Osteoblast (primary cell): Measurements from ENCODE around the gene PEX11B. TPM values are rescaled to one million over a fixed set of nuclear protein-coding genes. Genes with fewer than 3 reads are reported as not detected.

Experiments used
- DNase-seq: peaks from one replicate; pipeline ENCODE4 v3.0.0; 2011; ENCODE audit warnings: low spot score, mixed read lengths; ENCODE audit not compliant: insufficient read length; ENCODE audit errors: missing footprints
- H2AFZ ChIP-seq: 2 replicates; pipeline ENCODE4 v1.6.0; 2011; ENCODE audit warnings: mild to moderate bottlenecking, low read length
- H3K27ac ChIP-seq: 2 replicates; pipeline ENCODE4 v1.5.1; 2011; ENCODE audit warnings: mild to moderate bottlenecking, low read depth, low read length, moderate library complexity
- H3K27me3 ChIP-seq: 2 replicates; pipeline ENCODE4 v1.6.0; 2012; ENCODE audit warnings: mild to moderate bottlenecking, control low read depth, inconsistent platforms, low read length, moderate library complexity; ENCODE audit not compliant: insufficient read depth
- H3K36me3 ChIP-seq: 2 replicates; pipeline ENCODE4 v1.5.1; 2011; ENCODE audit warnings: mild to moderate bottlenecking, low read length, control low read depth, moderate library complexity; ENCODE audit not compliant: insufficient read depth
- H3K4me1 ChIP-seq: 2 replicates; pipeline ENCODE4 v1.5.1; 2011; ENCODE audit warnings: mild to moderate bottlenecking, low read length, control low read depth, moderate library complexity; ENCODE audit not compliant: insufficient read depth
- H3K4me2 ChIP-seq: 2 replicates; pipeline ENCODE4 v1.6.0; 2011; ENCODE audit warnings: mild to moderate bottlenecking, low read length; ENCODE audit not compliant: insufficient read depth
- H3K4me3 ChIP-seq: fragments of 200-600 bp; sonication (generic); 3 replicates; pipeline ENCODE4 v1.5.1; 2012; ENCODE audit warnings: mild to moderate bottlenecking, low read length, inconsistent platforms; ENCODE audit not compliant: insufficient read depth
- H3K79me2 ChIP-seq: 2 replicates; pipeline ENCODE4 v1.6.0; 2012; ENCODE audit warnings: mild to moderate bottlenecking, low read length, control low read depth, inconsistent platforms; ENCODE audit not compliant: insufficient read depth
- H3K9me3 ChIP-seq: 2 replicates; pipeline ENCODE4 v1.5.1; 2011; ENCODE audit warnings: low read depth, low read length, control low read depth
- H4K20me1 ChIP-seq: 2 replicates; pipeline ENCODE4 v1.6.0; 2012; ENCODE audit warnings: mild to moderate bottlenecking, low read length, control low read depth; ENCODE audit not compliant: insufficient read depth
- total RNA-seq: library from RNA; depleted of rRNA; stranded (reverse); fragments of >200 nt; gene quantifications from 2 replicates; pipeline ENCODE4 v1.2.3, GENCODE V29; 2012
- TF ChIP-seq, protein P1 (sequence below): IDR thresholded peaks from 2 replicates; pipeline ENCODE4 v1.5.1; 2011; ENCODE audit warnings: mild to moderate bottlenecking, low read depth, low read length, moderate library complexity; ENCODE audit errors: extremely low read depth

The PEX11B gene
- total RNA-seq, 1 donor: 20.3 TPM

DNA sequence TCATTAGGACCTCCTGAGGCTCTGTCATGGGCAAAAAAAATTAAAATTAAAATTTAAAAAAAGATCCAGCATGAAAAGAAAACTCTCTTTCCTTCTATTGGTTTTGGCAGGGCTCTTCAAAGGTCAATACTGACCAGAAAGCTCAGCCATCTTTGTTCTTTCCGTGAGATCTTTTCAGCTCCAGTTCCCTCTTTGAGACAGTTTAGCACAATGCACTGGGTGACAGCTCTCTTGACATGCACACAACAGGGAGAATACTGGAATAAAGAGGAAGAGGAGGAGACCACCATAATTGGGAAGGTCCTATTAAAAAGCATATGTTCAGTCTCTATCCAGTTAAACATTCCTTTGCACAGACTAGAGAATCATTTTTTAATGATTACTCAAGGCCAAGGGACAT is 33.0 kb upstream of the PEX11B start:
- H3K27me3 ChIP-seq: no peaks in the 10 kb centered on the region
- H3K27ac ChIP-seq: no peak overlapping the region
- peaks cover 18% of the 10 kb centered on the region for H3K4me1 ChIP-seq
- DNase-seq: no peak
- H3K79me2 ChIP-seq: peaks cover 94% of the 10 kb centered on the region
- H4K20me1 ChIP-seq: peaks cover 15% of the 10 kb centered on the region
- peaks cover 16% of the 10 kb centered on the region for H3K36me3 ChIP-seq
- H3K9me3 ChIP-seq: no peaks in the 10 kb centered on the region
- TF ChIP-seq, protein P1, sequence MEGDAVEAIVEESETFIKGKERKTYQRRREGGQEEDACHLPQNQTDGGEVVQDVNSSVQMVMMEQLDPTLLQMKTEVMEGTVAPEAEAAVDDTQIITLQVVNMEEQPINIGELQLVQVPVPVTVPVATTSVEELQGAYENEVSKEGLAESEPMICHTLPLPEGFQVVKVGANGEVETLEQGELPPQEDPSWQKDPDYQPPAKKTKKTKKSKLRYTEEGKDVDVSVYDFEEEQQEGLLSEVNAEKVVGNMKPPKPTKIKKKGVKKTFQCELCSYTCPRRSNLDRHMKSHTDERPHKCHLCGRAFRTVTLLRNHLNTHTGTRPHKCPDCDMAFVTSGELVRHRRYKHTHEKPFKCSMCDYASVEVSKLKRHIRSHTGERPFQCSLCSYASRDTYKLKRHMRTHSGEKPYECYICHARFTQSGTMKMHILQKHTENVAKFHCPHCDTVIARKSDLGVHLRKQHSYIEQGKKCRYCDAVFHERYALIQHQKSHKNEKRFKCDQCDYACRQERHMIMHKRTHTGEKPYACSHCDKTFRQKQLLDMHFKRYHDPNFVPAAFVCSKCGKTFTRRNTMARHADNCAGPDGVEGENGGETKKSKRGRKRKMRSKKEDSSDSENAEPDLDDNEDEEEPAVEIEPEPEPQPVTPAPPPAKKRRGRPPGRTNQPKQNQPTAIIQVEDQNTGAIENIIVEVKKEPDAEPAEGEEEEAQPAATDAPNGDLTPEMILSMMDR: no peak
- no peak overlapping the region for H3K4me2 ChIP-seq
- H3K4me3 ChIP-seq: no peak overlapping the region
- no peak overlapping the region for H2AFZ ChIP-seq

DNA sequence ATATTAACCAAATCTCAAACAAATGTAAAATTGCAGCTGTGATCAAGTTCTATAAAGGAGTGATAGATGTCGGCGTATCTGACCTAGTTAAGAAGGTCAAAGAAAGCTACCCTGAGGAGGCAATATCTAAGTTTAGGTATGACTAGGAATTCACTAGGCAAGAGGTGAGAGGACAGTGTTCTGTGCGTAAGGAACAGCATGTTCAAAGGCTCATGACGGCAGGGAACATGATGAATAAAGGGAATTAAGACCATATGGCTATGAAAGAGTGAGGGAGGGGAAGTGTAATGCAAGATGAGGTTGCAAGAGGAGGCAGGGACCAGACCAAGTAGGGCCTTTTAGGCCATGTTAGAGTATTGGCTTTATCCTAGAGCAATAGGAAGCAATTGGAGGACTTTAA is 30.7 kb upstream of the PEX11B start:
- Histone ChIP-seq H2AFZ (no peak overlapping the region), H3K4me1 (no peaks in the 10 kb centered on the region), H3K9me3 (no peaks in the 10 kb centered on the region), H3K79me2 (peaks cover 79% of the 10 kb centered on the region), H3K27me3 (no peaks in the 10 kb centered on the region), H3K36me3 (peaks cover 17% of the 10 kb centered on the region), H4K20me1 (peaks cover 9% of the 10 kb centered on the region), H3K4me3 (no peak overlapping the region), H3K27ac (no peak overlapping the region), H3K4me2 (no peak overlapping the region)
- DNase-seq: no peak
- TF ChIP-seq, protein P1: no peak

DNA sequence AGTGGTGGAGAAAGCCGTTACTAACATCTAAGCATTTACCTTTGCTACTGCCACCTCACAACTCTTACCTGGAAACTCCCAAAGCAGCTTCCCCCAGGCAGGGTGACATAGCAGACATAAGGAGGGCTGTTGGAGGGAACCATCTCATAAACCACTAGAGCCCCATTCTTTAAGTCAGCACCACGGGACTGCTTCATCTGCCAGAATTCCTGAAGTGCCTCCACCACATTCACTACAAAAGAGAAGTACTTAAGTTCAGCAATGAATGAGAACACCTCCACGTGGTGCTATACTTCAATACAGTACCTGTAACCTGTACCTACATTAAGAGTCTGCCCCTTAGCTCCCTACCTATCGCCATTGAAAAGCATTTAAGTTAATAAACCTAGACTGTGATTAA is 29.0 kb upstream of the PEX11B start:
- Histone ChIP-seq H3K79me2 (peaks cover 66% of the 10 kb centered on the region), H3K9me3 (no peaks in the 10 kb centered on the region), H4K20me1 (peaks cover 9% of the 10 kb centered on the region), H3K4me1 (no peaks in the 10 kb centered on the region), H3K4me2 (no peak overlapping the region), H3K36me3 (peaks cover 22% of the 10 kb centered on the region), H3K4me3 (no peak overlapping the region), H2AFZ (no peak overlapping the region), H3K27me3 (no peaks in the 10 kb centered on the region), H3K27ac (no peak overlapping the region)
- TF ChIP-seq, protein P1: no peak
- DNase-seq: no peak

DNA sequence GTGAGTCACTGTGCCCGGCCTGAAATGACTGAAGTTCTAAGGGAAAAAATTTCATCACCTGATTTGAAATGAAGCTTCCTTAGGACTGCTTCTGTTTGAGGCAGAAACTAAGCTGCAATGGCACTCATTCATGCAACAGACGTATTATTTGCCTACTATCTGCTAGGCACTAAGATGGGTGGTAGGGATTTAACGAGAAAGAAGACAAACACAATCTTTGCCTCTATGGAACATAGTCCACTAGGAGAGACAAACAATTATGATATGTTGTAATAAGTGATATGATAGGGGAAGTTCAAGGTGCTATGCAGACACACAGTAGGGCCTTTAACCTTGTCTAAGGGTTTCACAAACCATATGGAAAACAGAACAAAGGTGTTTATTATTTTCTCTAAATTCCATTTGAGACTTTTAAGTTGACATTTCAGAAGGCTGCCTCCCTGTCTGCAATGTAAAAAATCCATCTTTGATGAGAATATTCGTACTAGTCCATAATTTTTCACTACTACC is 28.0 kb upstream of the PEX11B start:
- H3K36me3 ChIP-seq: peaks cover 28% of the 10 kb centered on the region
- no peak overlapping the region for H3K4me3 ChIP-seq

More for the DNA sequence above, 28.0 kb upstream of the PEX11B start:
- Histone ChIP-seq H3K9me3 (no peaks in the 10 kb centered on the region), H3K79me2 (peaks cover 58% of the 10 kb centered on the region), H3K27ac (no peak overlapping the region), H3K27me3 (no peaks in the 10 kb centered on the region), H4K20me1 (peaks cover 9% of the 10 kb centered on the region), H3K4me2 (no peak overlapping the region), H2AFZ (no peak overlapping the region), H3K4me1 (no peaks in the 10 kb centered on the region)
- TF ChIP-seq, protein P1: no peak
- no peak for DNase-seq
